ENCODE measurements around the gene SLX4IP. TPM values are rescaled to one million over a fixed set of nuclear protein-coding genes. Genes with fewer than 3 reads are reported as not detected.
"Not testable (repeated sequence)": the region's sequence is repeated elsewhere in the genome, so short reads cannot be mapped to it uniquely, and the experiment has no call there.

SLX4IP gene
- total RNA-seq, 1 experiment from 2014 or later, result 11.1 TPM

DNA sequence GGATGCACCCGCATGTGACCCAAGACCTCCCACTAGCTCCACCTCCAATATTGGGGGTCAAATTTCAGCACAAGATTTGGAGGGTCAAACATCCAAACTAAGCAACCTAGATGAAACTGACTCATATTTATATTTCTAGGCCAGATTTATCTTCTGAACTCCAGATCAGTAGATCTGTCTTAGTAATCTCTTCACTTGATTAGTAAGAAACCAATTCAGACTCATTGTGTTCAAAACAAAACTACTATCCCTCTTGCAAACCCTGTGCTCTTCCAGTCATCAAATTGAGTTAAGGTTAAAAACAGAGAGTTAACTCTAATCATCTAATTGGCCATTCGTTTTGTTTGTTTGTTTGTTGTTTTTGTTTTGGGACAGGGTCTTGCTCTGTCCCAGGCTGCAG, 44.4 kb upstream of the SLX4IP start:
- Histone ChIP-seq H3K4me3 (replicated peaks in 1 of 2; ENCODE audit: low read depth in 1 of 2, low read length in 2 of 2) (no peak overlapping the region), H3K4me1 (ENCODE audit: control insufficient read depth in 1 of 2, insufficient read depth in 2 of 2, low read length in 2 of 2) (no peaks in the 10 kb centered on the region), H3K27ac (ENCODE audit: low read depth, low read length) (no peak overlapping the region), H3K9me3 (ENCODE audit: control insufficient read depth in 1 of 2, insufficient read depth in 1 of 2, low read depth in 1 of 2, low read length in 2 of 2) (no peaks in the 10 kb centered on the region), H3K27me3 (ENCODE audit: insufficient read depth, low read length) (no peaks in the 10 kb centered on the region), H4K20me1 (ENCODE audit: insufficient read depth) (no peaks in the 10 kb centered on the region), H3K36me3 (ENCODE audit: control insufficient read depth in 1 of 2, insufficient read depth in 2 of 2, low read length in 2 of 2) (no peaks in the 10 kb centered on the region), H2AFZ (ENCODE audit: low read depth, low read length, poor library complexity, severe bottlenecking) (no peak overlapping the region), H3K9me2 (ENCODE audit: insufficient read depth) (no peaks in the 10 kb centered on the region), H3K9ac (ENCODE audit: low read length) (no peak overlapping the region), H3K79me2 (ENCODE audit: insufficient read depth, low read length) (no peaks in the 10 kb centered on the region), H3K4me2 (ENCODE audit: low read length) (no peak overlapping the region)
- no TSS peak for BruUV-seq (replicated peaks)
- ATAC-seq (no peak), DNase-seq (ENCODE audit: low read depth, low spot score) (no peak)
- ChIA-PET RAD21 (ENCODE audit: low non-redundant PET in 1 of 2, low total read pairs in 2 of 2, uncharacterized antibody in 2 of 2, unreplicated experiment in 2 of 2) (no interaction called here), CTCF (no interaction called here), POLR2A (no interaction called here)
- TF ChIP-seq ELF1 (IDR thresholded peaks at IDR 0.05; ENCODE audit: borderline replicate concordance, low read depth) (no peak), POLR2AphosphoS5 (IDR thresholded peaks at IDR 0.05; ENCODE audit: low read depth, low read length) (no peak), SIN3A (IDR thresholded peaks at IDR 0.05; ENCODE audit: low read depth) (no peak), YY1 (IDR thresholded peaks at IDR 0.05; ENCODE audit: extremely low read depth, insufficient replicate concordance, low read depth, low read length) (no peak), ZNF274 (IDR thresholded peaks at IDR 0.05; ENCODE audit: low read depth, low read length) (no peak), EZH2 (IDR thresholded peaks at IDR 0.05) (no peak), POLR2A (IDR thresholded peaks at IDR 0.05; ENCODE audit: borderline replicate concordance, extremely low read depth, insufficient read depth, insufficient read length) (no peak), JUND (IDR thresholded peaks at IDR 0.05) (no peak)
- TF ChIP-seq, protein P1, sequence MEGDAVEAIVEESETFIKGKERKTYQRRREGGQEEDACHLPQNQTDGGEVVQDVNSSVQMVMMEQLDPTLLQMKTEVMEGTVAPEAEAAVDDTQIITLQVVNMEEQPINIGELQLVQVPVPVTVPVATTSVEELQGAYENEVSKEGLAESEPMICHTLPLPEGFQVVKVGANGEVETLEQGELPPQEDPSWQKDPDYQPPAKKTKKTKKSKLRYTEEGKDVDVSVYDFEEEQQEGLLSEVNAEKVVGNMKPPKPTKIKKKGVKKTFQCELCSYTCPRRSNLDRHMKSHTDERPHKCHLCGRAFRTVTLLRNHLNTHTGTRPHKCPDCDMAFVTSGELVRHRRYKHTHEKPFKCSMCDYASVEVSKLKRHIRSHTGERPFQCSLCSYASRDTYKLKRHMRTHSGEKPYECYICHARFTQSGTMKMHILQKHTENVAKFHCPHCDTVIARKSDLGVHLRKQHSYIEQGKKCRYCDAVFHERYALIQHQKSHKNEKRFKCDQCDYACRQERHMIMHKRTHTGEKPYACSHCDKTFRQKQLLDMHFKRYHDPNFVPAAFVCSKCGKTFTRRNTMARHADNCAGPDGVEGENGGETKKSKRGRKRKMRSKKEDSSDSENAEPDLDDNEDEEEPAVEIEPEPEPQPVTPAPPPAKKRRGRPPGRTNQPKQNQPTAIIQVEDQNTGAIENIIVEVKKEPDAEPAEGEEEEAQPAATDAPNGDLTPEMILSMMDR (IDR thresholded peaks at IDR 0.05 in 2 of 3, conservative IDR thresholded peaks at IDR 0.05 in 1 of 3; ENCODE audit: borderline replicate concordance in 1 of 3, insufficient read depth in 1 of 3, low read depth in 2 of 3, low read length in 2 of 3), result no peak
- intact Hi-C loops (cut with micrococcal nuclease), result no loop called here

DNA sequence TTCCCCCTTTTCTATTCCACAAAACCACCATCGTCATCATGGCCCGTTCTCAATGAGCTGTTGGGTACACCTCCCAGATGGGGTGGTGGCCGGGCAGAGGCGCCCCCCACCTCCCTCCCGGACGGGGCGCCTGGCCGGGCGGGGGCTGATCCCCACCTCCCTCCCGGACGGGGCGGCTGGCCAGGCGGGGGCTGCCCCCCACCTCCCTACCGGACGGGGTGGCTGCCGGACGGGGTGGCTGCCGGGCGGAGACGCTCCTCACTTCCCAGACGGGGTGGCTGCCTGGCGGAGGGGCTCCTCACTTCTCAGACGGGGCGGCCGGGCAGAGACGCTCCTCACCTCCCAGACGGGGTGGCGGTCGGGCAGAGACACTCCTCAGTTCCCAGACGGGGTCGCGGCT, 40.4 kb upstream of the SLX4IP start:
- H3K27ac ChIP-seq (ENCODE audit: low read depth, low read length); H3K4me2 ChIP-seq (ENCODE audit: low read length); BruUV-seq (replicated peaks): not testable (repeated sequence)

More for the DNA sequence above, 40.4 kb upstream of the SLX4IP start:
- H3K9me3 ChIP-seq (ENCODE audit: control insufficient read depth in 1 of 2, insufficient read depth in 1 of 2, low read depth in 1 of 2, low read length in 2 of 2); POLR2A ChIA-PET; ATAC-seq; H3K4me3 ChIP-seq (replicated peaks in 1 of 2; ENCODE audit: low read depth in 1 of 2, low read length in 2 of 2); H3K36me3 ChIP-seq (ENCODE audit: control insufficient read depth in 1 of 2, insufficient read depth in 2 of 2, low read length in 2 of 2); H4K20me1 ChIP-seq (ENCODE audit: insufficient read depth); H3K79me2 ChIP-seq (ENCODE audit: insufficient read depth, low read length); H2AFZ ChIP-seq (ENCODE audit: low read depth, low read length, poor library complexity, severe bottlenecking); H3K27me3 ChIP-seq (ENCODE audit: insufficient read depth, low read length); CTCF ChIA-PET; RAD21 ChIA-PET (ENCODE audit: low non-redundant PET in 1 of 2, low total read pairs in 2 of 2, uncharacterized antibody in 2 of 2, unreplicated experiment in 2 of 2); DNase-seq (ENCODE audit: low read depth, low spot score); H3K4me1 ChIP-seq (ENCODE audit: control insufficient read depth in 1 of 2, insufficient read depth in 2 of 2, low read length in 2 of 2); H3K9ac ChIP-seq (ENCODE audit: low read length); intact Hi-C loops (cut with micrococcal nuclease); H3K9me2 ChIP-seq (ENCODE audit: insufficient read depth): not testable (repeated sequence)

All from HCT116 (cell line).